Cardiac muscle cell (in vitro differentiated cells and primary cell): Measurements from ENCODE around the gene KCNQ2. TPM values are rescaled to one million over a fixed set of nuclear protein-coding genes. Genes with fewer than 3 reads are reported as not detected.

Experiments
- DNase-seq, 2 donors: peaks; one replicate each; pipeline versions ENCODE4 v3.0.0 to v3.0.0-alpha.2; 2010 to 2017; ENCODE audit warnings: low read depth in 1 of 2, low spot score in 1 of 2
- H3K27ac ChIP-seq: fragments of 200-600 bp; sonication (generic); 2 replicates; pipeline ENCODE4 v1.5.1; 2016
- H3K27me3 ChIP-seq: fragments of 200-600 bp; sonication (generic); 2 replicates; pipeline ENCODE4 v1.6.0; 2016; ENCODE audit warnings: control low read depth
- H3K36me3 ChIP-seq: fragments of 200-600 bp; sonication (generic); 2 replicates; pipeline ENCODE4 v1.5.1; 2016; ENCODE audit warnings: control low read depth
- H3K4me1 ChIP-seq: fragments of 200-600 bp; sonication (generic); 2 replicates; pipeline ENCODE4 v1.8.1; 2017; ENCODE audit warnings: low read depth, mild to moderate bottlenecking, mixed run types
- H3K4me3 ChIP-seq: fragments of 200-600 bp; sonication (generic); 2 replicates; pipeline ENCODE4 v1.5.1; 2016; ENCODE audit warnings: mild to moderate bottlenecking
- H3K9me3 ChIP-seq: fragments of 200-600 bp; sonication (generic); 2 replicates; pipeline ENCODE4 v1.5.1; 2017; ENCODE audit warnings: low read depth, mild to moderate bottlenecking, control low read depth
- polyA plus RNA-seq: library from polyadenylated mRNA; unstranded; fragments of >200 nt; fragmentation: Nextera tagmentation; extraction: Ambion mirVana; gene quantifications from 2 replicates; pipeline ENCODE4 v1.2.1, GENCODE V29; 2016
- total RNA-seq: library from RNA; depleted of rRNA; stranded (reverse); fragments of >200 nt; gene quantifications from 2 replicates; pipeline ENCODE4 v1.2.3, GENCODE V29; 2016
- TF ChIP-seq, protein P1 (sequence below): IDR thresholded peaks from 2 replicates; pipeline ENCODE4 v1.5.1; 2012; ENCODE audit warnings: low read depth, mild to moderate bottlenecking, low read length

KCNQ2 gene
- total and polyA plus RNA-seq, 2 experiments from 2014 or later, result 13.7 to 18.6 TPM

DNA sequence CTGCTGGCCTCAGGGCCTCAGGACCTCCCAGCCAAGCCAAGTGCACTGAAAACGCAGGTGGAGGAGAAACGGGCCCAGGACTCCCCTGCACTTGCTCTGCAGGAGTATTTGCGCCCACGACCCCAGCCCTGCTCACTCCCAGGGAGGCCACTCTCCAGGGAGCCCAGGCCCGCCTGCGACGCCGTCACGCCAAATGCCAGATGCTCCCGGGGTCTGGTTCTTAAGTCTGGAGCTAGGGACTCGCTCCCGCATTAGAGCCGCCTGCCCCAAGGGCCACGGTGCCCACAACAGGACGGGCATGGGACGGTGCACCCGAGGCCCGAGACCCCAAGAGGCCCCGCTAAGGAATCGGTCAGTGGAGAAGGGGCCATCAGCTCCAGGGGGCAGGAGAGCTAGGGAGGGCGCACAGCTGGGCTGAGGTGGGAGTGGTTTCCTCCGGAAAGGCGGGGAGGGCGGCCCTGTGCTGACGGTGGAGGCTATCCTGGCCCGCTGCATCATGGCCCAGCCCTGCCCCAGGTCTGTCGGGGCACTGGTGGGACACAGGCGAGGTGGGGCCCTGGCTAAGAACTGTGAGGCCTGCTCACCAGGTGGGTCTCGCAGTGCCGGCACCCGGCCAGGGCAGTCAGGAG is 67.2 kb downstream of the KCNQ2 start:
- Histone ChIP-seq H3K27me3 (no peaks in the 10 kb centered on the region), H3K4me3 (no peak overlapping the region), H3K27ac (no peak overlapping the region), H3K36me3 (no peaks in the 10 kb centered on the region), H3K9me3 (no peaks in the 10 kb centered on the region), H3K4me1 (no peaks in the 10 kb centered on the region)
- no peak for DNase-seq
- TF ChIP-seq, protein P1, sequence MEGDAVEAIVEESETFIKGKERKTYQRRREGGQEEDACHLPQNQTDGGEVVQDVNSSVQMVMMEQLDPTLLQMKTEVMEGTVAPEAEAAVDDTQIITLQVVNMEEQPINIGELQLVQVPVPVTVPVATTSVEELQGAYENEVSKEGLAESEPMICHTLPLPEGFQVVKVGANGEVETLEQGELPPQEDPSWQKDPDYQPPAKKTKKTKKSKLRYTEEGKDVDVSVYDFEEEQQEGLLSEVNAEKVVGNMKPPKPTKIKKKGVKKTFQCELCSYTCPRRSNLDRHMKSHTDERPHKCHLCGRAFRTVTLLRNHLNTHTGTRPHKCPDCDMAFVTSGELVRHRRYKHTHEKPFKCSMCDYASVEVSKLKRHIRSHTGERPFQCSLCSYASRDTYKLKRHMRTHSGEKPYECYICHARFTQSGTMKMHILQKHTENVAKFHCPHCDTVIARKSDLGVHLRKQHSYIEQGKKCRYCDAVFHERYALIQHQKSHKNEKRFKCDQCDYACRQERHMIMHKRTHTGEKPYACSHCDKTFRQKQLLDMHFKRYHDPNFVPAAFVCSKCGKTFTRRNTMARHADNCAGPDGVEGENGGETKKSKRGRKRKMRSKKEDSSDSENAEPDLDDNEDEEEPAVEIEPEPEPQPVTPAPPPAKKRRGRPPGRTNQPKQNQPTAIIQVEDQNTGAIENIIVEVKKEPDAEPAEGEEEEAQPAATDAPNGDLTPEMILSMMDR, result no peak

DNA sequence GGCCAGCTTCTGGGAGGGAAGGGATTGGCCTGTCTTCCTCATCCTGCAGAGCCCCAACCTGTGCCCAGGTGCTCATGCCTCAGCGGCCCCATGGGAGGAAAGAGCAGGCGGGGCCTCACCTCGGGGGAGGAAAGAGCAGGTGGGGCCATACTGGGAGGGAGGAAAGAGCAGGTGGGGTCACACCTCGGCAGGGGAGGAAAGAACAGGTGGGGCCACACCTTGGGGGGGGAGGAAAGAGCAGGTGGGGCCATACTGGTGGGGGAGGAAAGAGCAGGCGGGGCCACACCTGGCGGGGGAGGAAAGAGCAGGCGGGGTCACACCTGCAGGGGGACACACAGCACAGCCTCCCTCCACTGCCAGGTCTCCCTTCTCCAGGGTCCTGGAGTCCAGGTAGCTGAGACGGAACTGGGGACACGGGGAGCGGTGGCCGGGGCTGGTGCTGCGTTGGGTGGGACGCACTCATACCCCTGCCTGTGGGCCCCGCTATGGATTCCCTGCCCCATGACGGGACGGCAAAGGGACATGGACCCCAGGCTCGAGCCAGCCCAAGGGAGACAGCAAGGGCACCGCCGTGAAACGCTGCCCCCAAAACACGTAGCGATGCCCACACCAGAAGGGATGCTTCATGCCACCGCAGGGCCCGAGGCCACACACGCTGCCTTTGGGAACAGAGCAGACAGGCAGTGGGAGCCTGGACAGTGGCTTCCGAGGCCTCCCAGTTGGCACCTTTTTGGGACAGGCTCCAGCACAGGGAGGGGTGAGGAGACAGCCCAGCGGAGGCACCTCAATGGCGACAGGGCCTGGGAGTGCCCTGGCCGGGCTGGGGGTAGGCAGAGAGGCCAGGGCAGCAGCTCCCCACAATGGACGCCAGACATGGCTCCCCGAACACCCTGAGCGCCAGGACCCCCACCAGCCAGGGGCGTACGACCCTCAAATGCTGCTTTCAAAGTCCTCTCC is 68.0 kb downstream of the KCNQ2 start:
- TF ChIP-seq, protein P1, result no peak
- no peaks in the 10 kb centered on the region for H3K4me1 ChIP-seq
- no peak overlapping the region for H3K27ac ChIP-seq
- H3K27me3 ChIP-seq, result no peaks in the 10 kb centered on the region
- DNase-seq, result no peak
- no peaks in the 10 kb centered on the region for H3K36me3 ChIP-seq
- H3K4me3 ChIP-seq, result no peak overlapping the region
- H3K9me3 ChIP-seq, result no peaks in the 10 kb centered on the region

- H3K27me3 ChIP-seq, result no peaks in the 10 kb centered on the region
- no peak for DNase-seq
- H3K4me1 ChIP-seq, result no peaks in the 10 kb centered on the region
- H3K27ac ChIP-seq, result no peak overlapping the region
- no peak overlapping the region for H3K4me3 ChIP-seq
- no peaks in the 10 kb centered on the region for H3K36me3 ChIP-seq
- no peaks in the 10 kb centered on the region for H3K9me3 ChIP-seq
- TF ChIP-seq, protein P1, result no peak
Measured at GRCh38 chr20:63403403-63404105, 68.9 kb downstream of the KCNQ2 start.

GRCh38 chr20:63402860-63403220 is 69.6 kb downstream of the KCNQ2 start:
- no peak for DNase-seq
- Histone ChIP-seq H3K27me3 (no peaks in the 10 kb centered on the region), H3K36me3 (no peaks in the 10 kb centered on the region), H3K27ac (no peak overlapping the region), H3K9me3 (no peaks in the 10 kb centered on the region), H3K4me3 (no peak overlapping the region), H3K4me1 (no peaks in the 10 kb centered on the region)
- TF ChIP-seq, protein P1, result no peak

DNA sequence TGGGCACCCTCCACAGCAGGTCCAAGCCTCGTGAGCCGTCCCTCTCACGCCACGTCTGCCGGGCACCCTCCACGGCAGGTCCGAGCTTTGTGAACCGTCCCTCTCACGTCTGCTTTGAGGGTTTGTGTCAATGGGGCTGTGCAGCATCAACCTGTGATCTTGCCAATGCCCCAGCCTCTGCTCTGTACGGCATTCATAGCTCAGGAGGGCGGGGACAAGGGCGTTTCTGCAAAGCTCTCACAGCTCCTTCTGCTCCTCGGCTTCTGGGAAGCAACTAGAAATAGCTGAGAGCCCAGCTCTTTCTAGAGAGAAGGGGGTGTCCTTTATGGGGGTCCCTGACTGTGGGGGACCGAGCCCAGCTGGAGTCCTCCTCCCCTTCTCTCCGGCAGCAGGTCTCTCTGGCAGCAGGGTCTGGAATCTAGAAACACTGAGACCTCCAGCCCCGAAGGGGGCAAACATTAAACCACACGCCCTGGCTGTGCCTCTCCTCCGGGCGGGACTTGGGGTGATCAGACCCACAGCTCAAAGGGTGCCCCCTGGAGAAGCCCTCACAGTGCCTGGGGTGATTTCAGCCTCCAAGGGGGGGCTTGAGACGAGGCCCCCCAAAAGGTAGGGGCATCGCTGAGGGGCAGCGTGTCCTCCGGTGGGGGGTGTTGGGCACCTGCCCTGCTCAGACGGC is 70.1 kb downstream of the KCNQ2 start:
- Histone ChIP-seq H3K4me3 (no peak overlapping the region), H3K4me1 (no peaks in the 10 kb centered on the region), H3K36me3 (no peaks in the 10 kb centered on the region), H3K27me3 (no peaks in the 10 kb centered on the region), H3K9me3 (no peaks in the 10 kb centered on the region), H3K27ac (no peak overlapping the region)
- DNase-seq, result no peak
- TF ChIP-seq, protein P1, result no peak
